Neural progenitor cell (in vitro differentiated cells): ENCODE data around the gene GPR39.

Source experiments
- CTCF ChIP-seq: fragments of 200-600 bp; sonication (generic); IDR thresholded peaks from 2 replicates; pipeline ENCODE4 v1.5.1; 2017; ENCODE audit warnings: antibody characterized with exemption, mild to moderate bottlenecking
- EZH2phosphoT487 ChIP-seq: fragments of 200-600 bp; sonication (generic); IDR thresholded peaks from 2 replicates; pipeline ENCODE4 v1.6.1; 2017; ENCODE audit warnings: antibody characterized with exemption

GRCh38 chr2:132604561-132604960 is 188.0 kb downstream of the GPR39 start:
- TF ChIP-seq CTCF, result no peak
- TF ChIP-seq EZH2phosphoT487, result no peak
